Suppressor macrophage (primary cell): ENCODE results near the gene SPESP1.

Experiments
- DNase-seq, 4 experiments: peaks; one replicate each; pipeline ENCODE4 v3.0.0-alpha.2; 2020 to 2022

The SPESP1 gene

GRCh38 chr15:68992696-68993095 lies 62.4 kb downstream of the SPESP1 start:
- DNase-seq, result no peak

- no peak for DNase-seq
Measured at GRCh38 chr15:68993276-68993675, 63.0 kb downstream of the SPESP1 start.

- DNase-seq, result no peak
Measured at GRCh38 chr15:68994149-68994548, 63.8 kb downstream of the SPESP1 start.

- no peak for DNase-seq
Measured at GRCh38 chr15:68994981-68995761, 64.8 kb downstream of the SPESP1 start.
